ENCODE measurements around the gene AP5B1.

AP5B1 gene

DNA sequence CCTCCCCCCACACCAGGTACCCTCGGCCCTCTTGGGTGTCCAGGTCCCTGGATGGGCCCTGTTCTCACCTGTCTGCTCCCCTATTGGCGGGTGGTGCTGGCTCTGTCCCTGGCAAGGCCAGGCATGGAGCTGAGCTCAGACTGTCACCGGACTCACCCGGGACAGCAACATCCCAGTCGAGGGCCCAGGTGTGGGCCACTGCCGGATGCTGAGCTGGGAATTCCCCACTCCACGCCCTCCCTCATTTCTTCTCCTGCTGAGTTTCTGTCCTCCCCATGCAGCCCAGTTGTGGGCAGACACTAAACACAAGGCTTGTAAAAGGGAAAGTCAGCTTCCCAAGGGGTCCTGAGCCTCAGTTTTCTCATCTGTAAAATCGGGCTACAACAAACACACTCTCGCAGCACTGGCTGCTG, 2.0 kb upstream of the AP5B1 start:
- Mint-ChIP-seq H3K4me3 (no peak overlapping the region), H3K27me3 (ENCODE audit: low read depth) (peaks cover 35% of the 10 kb centered on the region), H3K9me3 (no peaks in the 10 kb centered on the region), H3K27ac (peak overlapping the region; percentile 7), H3K4me1 (ENCODE audit: low read depth) (peaks cover 18% of the 10 kb centered on the region), H3K36me3 (ENCODE audit: low read depth) (peaks cover 4% of the 10 kb centered on the region)

DNA sequence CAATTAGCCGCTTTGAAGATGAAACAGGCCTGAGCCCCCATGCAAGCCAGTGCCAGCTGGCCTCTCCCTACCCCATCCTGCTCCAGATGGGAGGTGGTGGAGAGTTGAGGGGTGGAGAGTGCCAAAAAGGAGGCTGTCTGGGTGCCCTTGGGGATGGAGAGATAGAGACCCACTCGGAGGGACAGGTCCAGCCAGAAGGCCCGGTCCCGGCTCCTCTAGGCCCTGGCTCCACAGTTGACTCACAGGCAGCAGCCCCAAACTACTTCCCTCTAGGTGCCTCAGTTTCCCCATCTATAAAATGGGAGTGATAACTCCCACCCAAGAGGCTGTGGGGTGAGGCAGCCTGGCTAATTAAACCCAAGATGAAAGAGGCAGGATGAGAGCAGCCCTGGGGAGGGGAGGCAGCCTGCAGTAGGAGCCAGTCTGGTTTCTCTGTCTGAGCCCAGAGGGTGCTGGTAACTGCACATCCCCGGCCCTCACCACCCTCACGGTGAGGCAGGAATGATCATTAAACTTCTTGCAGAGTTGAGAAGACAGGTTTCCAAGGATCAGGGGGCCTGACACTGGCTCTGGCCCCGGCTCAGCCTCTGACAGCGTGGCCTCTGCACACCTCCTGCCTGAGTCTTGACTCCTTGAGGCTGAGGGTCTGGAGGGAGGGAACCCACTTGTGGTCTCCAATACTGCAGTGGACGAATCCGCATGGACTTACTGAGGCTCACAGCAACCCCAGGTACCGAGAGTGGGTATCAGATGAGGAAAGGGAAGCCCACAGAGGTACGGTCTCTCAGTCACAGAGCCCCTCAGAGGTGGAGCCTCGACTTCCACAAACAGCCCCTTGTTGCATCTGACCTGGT, 1.4 kb upstream of the AP5B1 start:
- Mint-ChIP-seq H3K4me1 (ENCODE audit: low read depth) (peaks cover 17% of the 10 kb centered on the region), H3K9me3 (no peaks in the 10 kb centered on the region), H3K27me3 (ENCODE audit: low read depth) (peaks cover 34% of the 10 kb centered on the region), H3K27ac (no peak overlapping the region), H3K4me3 (no peak overlapping the region), H3K36me3 (ENCODE audit: low read depth) (peaks cover 5% of the 10 kb centered on the region)

DNA sequence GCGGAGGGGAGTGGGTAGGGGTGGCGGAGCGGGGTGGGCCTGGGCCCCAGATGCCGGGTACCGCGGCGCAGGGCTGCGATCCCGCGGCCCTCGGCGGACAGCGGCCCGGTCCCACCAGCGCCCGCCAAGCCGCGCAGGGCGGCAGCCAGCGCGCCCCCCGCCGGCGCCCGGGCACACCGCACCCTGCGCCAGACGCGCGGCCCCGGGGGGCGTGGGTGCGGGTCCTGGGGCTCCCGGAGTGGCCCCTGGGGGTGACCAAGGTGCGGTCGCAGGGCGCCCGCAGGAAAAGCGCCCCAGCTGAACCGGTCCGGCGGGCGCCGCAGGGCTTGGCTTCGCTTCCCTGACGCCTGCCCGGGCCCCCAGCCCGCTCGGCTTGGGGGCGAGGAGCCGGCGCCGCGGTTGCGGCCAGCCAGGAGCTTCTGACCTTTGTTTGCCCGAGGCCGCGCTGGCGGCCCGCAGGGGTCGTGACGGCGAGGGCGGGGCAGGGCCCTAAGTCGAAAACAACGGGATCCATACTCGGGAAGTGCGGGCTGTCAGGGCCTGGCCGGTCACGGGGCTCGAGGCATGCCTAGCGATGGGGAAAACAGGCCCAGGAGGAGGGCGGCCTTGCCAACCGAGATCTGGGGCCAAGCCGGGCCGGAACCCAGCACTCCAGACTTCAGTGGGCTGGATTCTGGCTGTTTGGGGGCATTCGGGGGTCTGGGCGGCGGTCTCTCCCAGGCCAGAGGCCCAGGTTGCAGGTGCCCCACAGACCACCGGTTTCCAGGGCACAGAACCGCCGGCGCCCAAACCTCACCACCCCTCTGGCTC, 581 bp upstream of the AP5B1 start:
- Mint-ChIP-seq H3K4me1 (ENCODE audit: low read depth) (peaks cover 16% of the 10 kb centered on the region), H3K27me3 (ENCODE audit: low read depth) (peaks cover 32% of the 10 kb centered on the region), H3K27ac (no peak overlapping the region), H3K4me3 (no peak overlapping the region), H3K9me3 (no peaks in the 10 kb centered on the region), H3K36me3 (ENCODE audit: low read depth) (peaks cover 4% of the 10 kb centered on the region)

DNA sequence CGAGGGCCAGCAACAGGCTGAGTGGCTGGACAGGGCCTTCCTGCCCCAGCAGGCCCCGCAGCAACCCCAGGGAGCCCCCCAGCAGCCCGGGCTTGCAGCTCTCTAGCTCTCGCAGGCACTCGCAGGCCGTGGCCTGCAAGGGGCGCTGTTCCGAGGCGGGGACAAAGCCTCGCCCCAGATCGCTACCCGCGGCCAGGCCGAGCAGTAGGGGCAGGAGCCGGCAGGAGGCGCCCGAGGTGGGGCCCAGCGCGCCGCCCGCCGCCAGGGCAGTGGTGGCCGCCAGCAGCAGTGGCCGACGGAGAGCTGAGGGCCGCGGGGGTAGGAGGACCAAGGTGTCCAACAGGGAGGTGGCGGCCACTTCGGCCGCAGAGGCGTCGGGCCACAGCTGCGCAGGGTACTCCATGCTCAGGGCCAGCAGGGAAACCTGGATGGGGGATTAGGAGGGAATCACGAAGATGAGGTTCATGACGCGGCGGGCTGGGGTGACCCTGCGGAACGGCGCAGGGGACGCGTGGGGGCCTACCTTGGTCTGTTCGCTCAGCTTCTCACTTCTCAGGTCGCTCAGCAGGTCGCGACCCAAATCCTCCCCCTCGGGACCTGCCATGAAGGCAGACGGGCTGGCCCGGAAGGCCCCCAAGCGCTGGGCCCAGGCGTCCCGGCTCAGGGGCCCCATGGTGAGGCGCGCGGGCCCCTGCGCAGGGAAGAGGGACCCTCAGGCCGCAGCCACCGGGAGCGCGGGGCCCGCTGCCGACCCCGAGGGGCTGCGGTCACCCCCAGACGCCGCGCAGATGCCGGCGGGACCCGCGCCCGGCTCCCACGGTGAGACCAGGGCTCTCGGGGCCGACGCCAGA, 632 bp downstream of the AP5B1 start:
- peaks cover 21% of the 10 kb centered on the region for H3K27me3 Mint-ChIP-seq (ENCODE audit: low read depth)
- H3K4me3 Mint-ChIP-seq = peak overlapping the region; percentile 86
- H3K4me1 Mint-ChIP-seq (ENCODE audit: low read depth) = peaks cover 9% of the 10 kb centered on the region
- peaks cover 2% of the 10 kb centered on the region for H3K36me3 Mint-ChIP-seq (ENCODE audit: low read depth)
- no peaks in the 10 kb centered on the region for H3K9me3 Mint-ChIP-seq
- peak overlapping the region; percentile 77 for H3K27ac Mint-ChIP-seq

DNA sequence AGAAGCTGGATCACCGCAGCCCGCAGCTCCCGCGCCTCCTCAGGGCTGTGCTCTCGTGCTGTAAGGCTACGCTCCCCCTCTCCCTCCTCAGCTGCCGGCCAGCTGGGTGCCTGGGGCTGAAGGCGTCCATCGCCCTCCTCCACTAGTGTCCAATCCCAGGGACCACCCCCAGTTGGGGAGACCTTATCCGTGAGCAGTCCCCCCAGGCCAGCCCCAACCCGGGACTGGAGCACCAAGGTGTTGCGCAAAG, 1.2 kb downstream of the AP5B1 start:
- H3K4me3 Mint-ChIP-seq = peak overlapping the region; percentile 86
- H3K27me3 Mint-ChIP-seq (ENCODE audit: low read depth) = peaks cover 16% of the 10 kb centered on the region
- no peak overlapping the region for H3K27ac Mint-ChIP-seq

DNA sequence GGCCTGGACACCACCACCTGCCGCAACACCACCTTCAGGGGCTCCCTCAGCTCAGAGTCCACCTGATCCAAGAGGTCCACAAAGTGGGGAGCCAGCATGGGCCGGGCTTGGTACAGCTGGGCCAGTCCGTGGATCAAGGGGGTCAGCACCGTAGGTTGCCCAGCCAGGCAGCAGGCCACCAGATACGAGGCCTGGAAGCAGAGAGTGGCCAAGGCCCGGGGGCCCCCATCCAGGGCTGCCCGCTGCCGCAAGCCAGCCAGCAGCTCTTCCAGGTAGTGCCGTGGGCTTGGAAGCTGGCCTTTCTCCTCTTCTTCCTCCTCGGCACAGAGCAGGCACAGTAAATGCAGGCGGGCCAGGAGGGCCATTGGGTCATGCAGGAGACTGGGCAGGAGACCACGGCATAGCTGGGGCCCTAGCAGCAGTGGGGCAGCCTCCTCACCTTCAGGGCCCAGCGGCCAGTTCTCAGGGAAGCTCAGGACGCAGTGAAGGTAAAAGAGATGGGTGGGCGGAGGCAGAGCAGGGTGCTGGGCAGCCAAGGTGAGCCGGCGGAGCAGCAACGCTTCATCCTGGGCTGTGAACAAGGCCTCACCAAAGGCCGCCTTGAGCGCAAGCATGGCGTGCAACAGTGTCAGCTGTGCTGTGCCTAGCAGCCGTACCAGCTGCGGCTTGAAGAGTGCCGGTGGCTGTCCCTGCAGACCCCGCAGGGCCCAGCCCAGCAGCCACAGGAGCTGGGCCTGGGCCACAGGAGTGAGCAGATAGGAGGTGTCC, 1.7 kb downstream of the AP5B1 start:
- no peak overlapping the region for H3K27ac Mint-ChIP-seq
- H3K27me3 Mint-ChIP-seq (ENCODE audit: low read depth) = peaks cover 11% of the 10 kb centered on the region
- H3K36me3 Mint-ChIP-seq (ENCODE audit: low read depth) = peaks cover 1% of the 10 kb centered on the region
- H3K9me3 Mint-ChIP-seq = no peaks in the 10 kb centered on the region
- H3K4me1 Mint-ChIP-seq (ENCODE audit: low read depth) = peaks cover 7% of the 10 kb centered on the region
- H3K4me3 Mint-ChIP-seq = peak overlapping the region; percentile 59

More for the DNA sequence above, 1.2 kb downstream of the AP5B1 start:
- Mint-ChIP-seq H3K4me1 (ENCODE audit: low read depth) (peaks cover 7% of the 10 kb centered on the region), H3K36me3 (ENCODE audit: low read depth) (peaks cover 1% of the 10 kb centered on the region), H3K9me3 (no peaks in the 10 kb centered on the region)

DNA sequence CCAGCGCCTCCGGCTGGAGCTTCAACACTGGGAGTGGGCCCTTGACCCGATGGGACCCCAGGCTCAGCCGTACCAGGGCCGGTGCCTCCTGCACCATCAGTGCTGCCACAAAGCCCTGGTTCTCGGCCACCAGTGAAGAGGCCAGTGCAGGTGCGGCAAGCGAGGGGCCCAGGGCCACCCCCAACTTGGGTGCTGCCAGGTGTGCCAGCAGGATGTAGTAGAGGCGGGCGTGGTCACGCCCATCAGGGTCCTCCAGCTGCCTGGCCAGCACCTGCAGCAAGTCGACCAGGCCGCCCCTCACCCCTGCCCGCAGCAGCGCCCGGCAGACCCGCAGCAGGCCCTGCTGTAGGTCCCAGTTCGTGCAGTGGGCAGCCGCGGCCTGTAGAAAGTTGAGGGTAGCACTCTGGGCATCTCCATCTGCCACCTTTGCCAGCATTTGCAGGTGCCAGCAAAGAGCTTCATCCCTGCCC, 2.3 kb downstream of the AP5B1 start:
- H3K36me3 Mint-ChIP-seq (ENCODE audit: low read depth) = peaks cover 3% of the 10 kb centered on the region
- no peak overlapping the region for H3K27ac Mint-ChIP-seq
- H3K9me3 Mint-ChIP-seq = no peaks in the 10 kb centered on the region
- H3K4me3 Mint-ChIP-seq = no peak overlapping the region
- peaks cover 6% of the 10 kb centered on the region for H3K27me3 Mint-ChIP-seq (ENCODE audit: low read depth)
- peaks cover 7% of the 10 kb centered on the region for H3K4me1 Mint-ChIP-seq (ENCODE audit: low read depth)

DNA sequence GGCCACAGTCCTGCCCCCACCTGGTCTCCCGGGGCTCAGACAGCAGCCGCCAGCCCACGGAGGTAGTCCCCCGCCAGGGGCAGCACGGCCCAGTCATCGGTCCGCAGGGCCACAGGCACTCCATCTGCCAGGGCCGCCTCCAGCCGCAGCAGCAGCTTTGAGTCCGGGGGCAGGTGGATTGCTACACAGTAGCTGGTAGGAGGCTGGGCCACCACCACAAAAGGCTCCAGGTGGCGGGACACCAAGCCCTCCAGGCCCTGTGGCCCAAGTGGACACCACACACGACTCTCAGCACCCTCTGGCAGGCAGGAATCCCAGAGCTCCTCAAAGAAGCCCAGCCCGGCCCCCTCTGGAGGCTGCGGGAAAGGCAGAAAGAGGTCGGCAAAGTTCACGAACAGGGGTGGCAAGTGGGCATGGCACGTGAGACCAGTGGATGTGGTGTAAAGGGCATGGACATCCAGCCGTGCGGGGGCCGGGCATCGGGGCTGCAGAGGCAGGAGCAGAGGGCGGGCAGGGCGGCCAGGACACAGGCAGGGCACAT, 2.9 kb downstream of the AP5B1 start:
- H3K4me1 Mint-ChIP-seq (ENCODE audit: low read depth) = peaks cover 4% of the 10 kb centered on the region
- no peak overlapping the region for H3K4me3 Mint-ChIP-seq
- no peak overlapping the region for H3K27ac Mint-ChIP-seq
- peaks cover 3% of the 10 kb centered on the region for H3K36me3 Mint-ChIP-seq (ENCODE audit: low read depth)
- H3K9me3 Mint-ChIP-seq = no peaks in the 10 kb centered on the region
- peaks cover 1% of the 10 kb centered on the region for H3K27me3 Mint-ChIP-seq (ENCODE audit: low read depth)

DNA sequence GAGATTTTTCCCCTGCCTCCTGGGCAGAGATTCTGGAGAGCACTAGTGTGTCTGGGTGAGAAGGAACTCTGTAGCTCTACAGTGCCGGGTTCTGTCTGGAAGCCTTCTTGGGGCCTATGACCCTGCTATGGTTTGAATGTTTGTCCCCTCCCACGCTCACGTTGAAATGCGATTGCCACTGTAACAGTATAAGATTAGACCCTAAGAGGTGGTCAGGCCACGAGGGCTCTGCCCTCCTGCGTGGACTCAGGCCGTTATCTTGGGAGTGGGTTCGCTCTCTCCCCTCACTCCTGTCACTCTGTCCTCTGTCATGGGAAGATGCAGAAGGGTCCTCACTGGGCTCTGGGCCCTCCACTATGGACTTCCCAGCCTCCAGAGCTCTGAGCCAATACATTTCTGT, 3.5 kb downstream of the AP5B1 start:
- no peaks in the 10 kb centered on the region for H3K27me3 Mint-ChIP-seq (ENCODE audit: low read depth)
- H3K9me3 Mint-ChIP-seq = no peaks in the 10 kb centered on the region
- H3K36me3 Mint-ChIP-seq (ENCODE audit: low read depth) = peaks cover 3% of the 10 kb centered on the region
- H3K27ac Mint-ChIP-seq = no peak overlapping the region
- peaks cover 1% of the 10 kb centered on the region for H3K4me1 Mint-ChIP-seq (ENCODE audit: low read depth)
- H3K4me3 Mint-ChIP-seq = no peak overlapping the region

DNA sequence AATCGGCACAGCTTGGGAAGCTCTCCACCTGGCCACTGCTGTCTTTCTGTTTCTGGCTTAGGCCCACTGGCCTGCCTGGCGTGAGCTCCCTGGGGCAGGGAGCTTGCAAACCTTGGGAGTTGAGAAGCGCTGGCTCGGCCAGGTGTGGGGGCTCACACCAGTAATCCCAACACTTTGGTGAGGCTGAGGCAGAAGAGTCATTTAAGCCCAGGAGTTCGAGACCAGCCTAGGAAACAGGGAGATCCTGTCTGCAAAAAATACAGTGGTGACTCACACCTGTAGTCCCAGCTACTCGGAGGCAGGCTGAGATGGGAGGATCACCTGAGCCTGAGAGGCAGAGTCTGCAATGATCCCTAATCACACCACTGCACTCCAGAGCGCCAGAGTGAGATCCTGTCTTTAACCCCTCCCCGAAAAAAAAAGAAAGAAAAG, 4.0 kb downstream of the AP5B1 start:
- Mint-ChIP-seq H3K36me3 (ENCODE audit: low read depth) (peaks cover 3% of the 10 kb centered on the region), H3K27ac (no peak overlapping the region), H3K27me3 (ENCODE audit: low read depth) (no peaks in the 10 kb centered on the region), H3K9me3 (no peaks in the 10 kb centered on the region), H3K4me3 (no peak overlapping the region), H3K4me1 (ENCODE audit: low read depth) (peaks cover 1% of the 10 kb centered on the region)

DNA sequence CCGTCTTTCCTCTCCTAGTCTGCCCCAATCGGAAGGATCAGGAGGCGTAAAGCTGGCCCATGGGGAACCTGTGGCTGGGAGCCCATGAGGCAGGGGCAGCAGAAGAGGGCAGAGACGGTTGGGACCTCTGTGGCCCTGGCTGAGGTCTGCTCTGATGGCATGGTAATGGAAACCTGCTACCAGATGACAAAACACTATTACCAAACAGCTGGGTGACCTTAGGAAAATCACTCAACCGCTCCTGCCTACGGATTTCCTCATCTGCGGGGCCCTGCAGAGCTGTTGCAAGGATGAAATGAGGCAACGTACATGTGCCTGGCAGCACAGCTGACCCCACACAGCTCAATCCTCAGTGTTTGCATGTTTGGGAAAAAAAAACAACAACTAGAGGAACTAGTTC, 4.6 kb downstream of the AP5B1 start:
- Mint-ChIP-seq H3K27ac (no peak overlapping the region), H3K27me3 (ENCODE audit: low read depth) (no peaks in the 10 kb centered on the region), H3K9me3 (no peaks in the 10 kb centered on the region), H3K36me3 (ENCODE audit: low read depth) (peaks cover 3% of the 10 kb centered on the region), H3K4me1 (ENCODE audit: low read depth) (peaks cover 1% of the 10 kb centered on the region), H3K4me3 (no peak overlapping the region)

DNA sequence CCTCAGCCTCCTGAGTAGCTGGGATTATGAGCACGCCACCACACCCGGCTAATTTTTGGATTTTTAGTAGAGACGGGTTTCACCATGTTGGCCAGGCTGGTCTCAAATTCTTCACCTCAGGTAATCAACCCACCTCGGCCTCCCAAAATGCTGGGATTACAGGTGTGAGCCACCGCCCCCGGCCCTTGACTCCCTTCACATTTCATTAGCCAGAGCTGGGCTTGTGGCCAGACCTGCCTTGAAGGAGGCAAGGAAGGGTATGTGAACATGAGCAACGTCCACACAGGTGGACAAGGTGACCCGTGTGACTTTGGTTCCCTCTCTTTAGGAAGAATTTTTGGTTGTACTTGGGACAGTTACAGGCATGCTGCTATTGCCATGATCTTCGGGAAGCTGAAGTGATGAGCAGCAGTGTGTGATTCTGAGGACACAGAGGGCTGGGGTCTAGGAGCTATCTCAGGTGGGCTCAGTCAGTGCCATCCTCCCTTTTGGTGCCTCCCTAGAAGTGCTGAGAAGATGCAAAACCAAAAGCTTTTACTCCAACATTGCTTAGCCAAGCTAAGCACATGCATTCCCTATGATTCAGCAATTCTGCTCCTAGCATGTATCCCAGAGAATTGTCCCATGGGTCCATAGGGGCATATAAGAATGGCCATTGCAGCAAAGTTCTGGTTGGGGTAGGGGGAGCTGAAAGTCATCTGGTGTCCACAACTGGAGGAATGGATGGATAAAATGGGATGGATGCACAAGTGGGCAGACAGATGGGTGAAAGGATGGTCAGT, 6.1 kb downstream of the AP5B1 start:
- Mint-ChIP-seq H3K4me3 (no peak overlapping the region), H3K36me3 (ENCODE audit: low read depth) (peaks cover 3% of the 10 kb centered on the region), H3K27ac (no peak overlapping the region), H3K4me1 (ENCODE audit: low read depth) (peaks cover 2% of the 10 kb centered on the region), H3K9me3 (no peaks in the 10 kb centered on the region), H3K27me3 (ENCODE audit: low read depth) (no peaks in the 10 kb centered on the region)

DNA sequence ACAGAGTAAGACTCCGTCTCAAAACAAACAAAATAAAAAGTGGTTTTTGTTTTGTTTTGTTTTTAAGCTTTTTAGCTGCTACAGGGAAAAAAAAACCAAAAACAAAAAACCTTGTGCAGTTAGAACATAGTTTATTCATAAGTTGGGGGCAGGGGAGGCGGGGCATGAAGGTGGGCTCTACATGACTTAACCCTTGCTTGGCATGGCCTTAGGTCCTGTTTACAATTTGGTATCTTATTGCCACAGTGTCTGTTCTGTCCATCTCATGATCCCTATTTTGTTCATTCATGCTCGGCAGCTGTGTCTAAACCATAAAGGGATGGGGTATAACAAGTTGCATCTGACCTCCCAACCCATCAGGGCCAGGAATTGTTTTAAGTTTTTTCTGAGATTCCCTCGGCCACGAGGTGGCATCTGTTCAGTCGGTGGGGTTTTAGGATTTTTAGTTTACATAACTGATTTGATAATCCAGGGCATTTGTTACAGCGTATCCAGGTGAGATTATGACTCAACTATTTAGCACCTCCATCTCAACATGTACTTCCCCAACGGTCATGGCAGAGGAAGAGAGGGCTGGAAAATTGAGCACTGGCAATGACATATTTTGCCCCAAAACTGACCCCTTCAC, 6.9 kb downstream of the AP5B1 start:
- H3K4me3 Mint-ChIP-seq = no peak overlapping the region
- no peak overlapping the region for H3K27ac Mint-ChIP-seq
- H3K9me3 Mint-ChIP-seq = no peaks in the 10 kb centered on the region
- H3K4me1 Mint-ChIP-seq (ENCODE audit: low read depth) = peaks cover 3% of the 10 kb centered on the region
- H3K36me3 Mint-ChIP-seq (ENCODE audit: low read depth) = peaks cover 6% of the 10 kb centered on the region
- H3K27me3 Mint-ChIP-seq (ENCODE audit: low read depth) = no peaks in the 10 kb centered on the region

Data from T-helper 1 cell treated with Interleukin-12 subunit alpha and Interleukin-12 subunit beta and Interleukin-4 antibody, amounts not matched to agents 30 μg/mL and 1 μg/mL, for 36 hours (primary cell).